Endothelial cell of umbilical vein (primary cell): ENCODE data around the gene GPR68. TPM values are rescaled to one million over a fixed set of nuclear protein-coding genes. Genes with fewer than 3 reads are reported as not detected.

Source experiments
- polyA plus RNA-seq, 4 experiments: library from polyadenylated mRNA; depleted of rRNA in 3 of 4; stranded (reverse) in 3 of 4; unstranded in 1 of 4; fragments of >200 nt; gene quantifications; 2 replicates each; pipeline versions ENCODE4 v1.2.1 to v1.2.3, GENCODE V29; 2011 to 2012; ENCODE audit warnings: missing spikeins in 1 of 4
- total RNA-seq: library from RNA; stranded (reverse); gene quantifications from 2 replicates; pipeline ENCODE4 v1.2.3, GENCODE V29; 2021

The GPR68 gene
- total and polyA plus RNA-seq, 2 donors (not counting 3 experiments of a cell fraction or from before 2014, with no cell fraction given), result 0.24 to 0.36 TPM

Other genes starting within 250 kb of the GPR68 start
- gene RPS6KA5, start 184.1 kb downstream of the GPR68 start, total RNA-seq, result 5.4 and 8.8 TPM in 2 replicates
- gene RPS6KA5, start 184.1 kb downstream of the GPR68 start, polyA plus RNA-seq, result 2.6 and 2.9 TPM in 2 replicates
- 52.4 and 65.6 TPM in 2 replicates for gene DGLUCY, start 130.6 kb downstream of the GPR68 start, total RNA-seq
- gene DGLUCY, start 130.6 kb downstream of the GPR68 start, polyA plus RNA-seq, result 40.0 and 40.9 TPM in 2 replicates
- 29.6 and 52.1 TPM in 2 replicates for gene CCDC88C, start 173.1 kb upstream of the GPR68 start, total RNA-seq
- gene CCDC88C, start 173.1 kb upstream of the GPR68 start, polyA plus RNA-seq, result 11.2 and 11.4 TPM in 2 replicates